ENCODE results near the gene PRKRA. TPM values are rescaled to one million over a fixed set of nuclear protein-coding genes. Genes with fewer than 3 reads are reported as not detected.

The PRKRA gene
- total and polyA plus RNA-seq, 7 experiments from 2014 or later: 40.8 to 113 (median 59.4) TPM

- ATAC-seq: no peak
- no peak for DNase-seq
- H3K4me1 Mint-ChIP-seq: peaks cover 3 to 38% (median 12%) of the 10 kb centered on the region in 7 donors
- Histone ChIP-seq H3K4me3 (ENCODE audit: low read length) (no peak overlapping the region), H3K36me3 (ENCODE audit: control insufficient read depth in 2 of 3, insufficient read depth in 3 of 3, low read length in 3 of 3) (no peaks in the 10 kb centered on the region), H3K27me3 (ENCODE audit: control insufficient read depth in 2 of 2, insufficient read depth in 2 of 2, low read length in 2 of 2) (no peaks in the 10 kb centered on the region), H3K9me3 (ENCODE audit: control insufficient read depth in 2 of 3, low read length in 3 of 3) (no peaks in the 10 kb centered on the region), H3K27ac (ENCODE audit: low read depth, low read length) (no peak overlapping the region), H3K4me1 (ENCODE audit: control insufficient read depth in 2 of 2, insufficient read depth in 2 of 2, low read length in 2 of 2) (no peaks in the 10 kb centered on the region)
- CTCF ChIA-PET: interaction anchor here (1.0 kb wide), 1 partner anchor 10 kb away, joined by 4 read pairs; no protein-coding TSS in a partner anchor
- peaks cover 0 to 1% (median 0%) of the 10 kb centered on the region in 5 donors for H3K36me3 Mint-ChIP-seq
- H3K9me3 Mint-ChIP-seq: no peaks in the 10 kb centered on the region
- intact Hi-C loops (cut with micrococcal nuclease): no loop called here
- peaks cover 0 to 3% (median 0%) of the 10 kb centered on the region in 5 donors for H3K27me3 Mint-ChIP-seq
- POLR2A ChIA-PET: no interaction called here
- no peak overlapping the region for H3K27ac Mint-ChIP-seq
- no peak overlapping the region for H3K4me3 Mint-ChIP-seq
These were observed 41.7 kb downstream of the PRKRA start for GRCh38 chr2:178409261-178409660.

GRCh38 chr2:178404368-178404767 is 46.6 kb downstream of the PRKRA start:
- CTCF ChIA-PET: interaction anchor here (1.5 to 1.9 kb wide), 2 partner anchors 9 to 10 kb away, joined by 7 to 9 read pairs; no protein-coding TSS in a partner anchor
- peak in 1 of 9 donors; percentile 37 for DNase-seq
- ATAC-seq: no peak
- POLR2A ChIA-PET: interaction anchor here (1.0 kb wide), 1 partner anchor 9 kb away, joined by 3 read pairs; no protein-coding TSS in a partner anchor
- Mint-ChIP-seq H3K36me3 (no peaks in the 10 kb centered on the region), H3K27me3 (peaks cover 0 to 7% (median 5%) of the 10 kb centered on the region in 5 donors), H3K4me1 (peaks cover 0 to 26% (median 0%) of the 10 kb centered on the region in 7 donors), H3K4me3 (peak overlapping the region in 1 of 10 donors; percentile 77), H3K9me3 (no peaks in the 10 kb centered on the region), H3K27ac (peak overlapping the region in 1 of 9 donors; percentile 88)
- intact Hi-C loops (cut with micrococcal nuclease): loop anchor here in 1 of 2 donors (1.0 kb wide), 1 partner anchor 10 kb away; no protein-coding TSS in a partner anchor
- H3K4me1 ChIP-seq (ENCODE audit: control insufficient read depth in 2 of 2, insufficient read depth in 2 of 2, low read length in 2 of 2): no peaks in the 10 kb centered on the region
- no peak overlapping the region for H3K27ac ChIP-seq (ENCODE audit: low read depth, low read length)
- H3K27me3 ChIP-seq (ENCODE audit: control insufficient read depth in 2 of 2, insufficient read depth in 2 of 2, low read length in 2 of 2): no peaks in the 10 kb centered on the region
- no peaks in the 10 kb centered on the region for H3K36me3 ChIP-seq (ENCODE audit: control insufficient read depth in 2 of 3, insufficient read depth in 3 of 3, low read length in 3 of 3)
- no peaks in the 10 kb centered on the region for H3K9me3 ChIP-seq (ENCODE audit: control insufficient read depth in 2 of 3, low read length in 3 of 3)
- H3K4me3 ChIP-seq (ENCODE audit: low read length): no peak overlapping the region

- no peak for ATAC-seq
- peak overlapping the region in 1 of 9 donors; percentile 88 for H3K27ac Mint-ChIP-seq
- peaks cover 0 to 26% (median 0%) of the 10 kb centered on the region in 7 donors for H3K4me1 Mint-ChIP-seq
- H3K9me3 Mint-ChIP-seq: no peaks in the 10 kb centered on the region
- peak overlapping the region in 1 of 10 donors; percentile 77 for H3K4me3 Mint-ChIP-seq
- H3K4me3 ChIP-seq (ENCODE audit: low read length): no peak overlapping the region
- no peak overlapping the region for H3K27ac ChIP-seq (ENCODE audit: low read depth, low read length)
- H3K36me3 ChIP-seq (ENCODE audit: control insufficient read depth in 2 of 3, insufficient read depth in 3 of 3, low read length in 3 of 3): no peaks in the 10 kb centered on the region
- no peaks in the 10 kb centered on the region for H3K4me1 ChIP-seq (ENCODE audit: control insufficient read depth in 2 of 2, insufficient read depth in 2 of 2, low read length in 2 of 2)
- H3K9me3 ChIP-seq (ENCODE audit: control insufficient read depth in 2 of 3, low read length in 3 of 3): no peaks in the 10 kb centered on the region
- ChIA-PET POLR2A (no interaction called here), CTCF (interaction anchor here (1.9 kb wide), 1 partner anchor 8 kb away, joined by 7 read pairs; no protein-coding TSS in a partner anchor)
- H3K36me3 Mint-ChIP-seq: no peaks in the 10 kb centered on the region
- no peaks in the 10 kb centered on the region for H3K27me3 ChIP-seq (ENCODE audit: control insufficient read depth in 2 of 2, insufficient read depth in 2 of 2, low read length in 2 of 2)
- intact Hi-C loops (cut with micrococcal nuclease): loop anchor here in 1 of 2 donors (1.0 kb wide), 1 partner anchor 11 kb away; no protein-coding TSS in a partner anchor
- no peak for DNase-seq
- peaks cover 0 to 7% (median 5%) of the 10 kb centered on the region in 5 donors for H3K27me3 Mint-ChIP-seq
These were observed 47.2 kb downstream of the PRKRA start for GRCh38 chr2:178403671-178404306.

- CTCF ChIA-PET: interaction anchor here (1.2 kb wide), 1 partner anchor 11 kb away, joined by 3 read pairs; no protein-coding TSS in a partner anchor
- no peak for ATAC-seq
These were observed 49.0 kb downstream of the PRKRA start for GRCh38 chr2:178401994-178402437.

GRCh38 chr2:178397002-178397605 is 53.9 kb downstream of the PRKRA start:
- Histone ChIP-seq H3K4me3 (ENCODE audit: low read length) (no peak overlapping the region), H3K9me3 (ENCODE audit: control insufficient read depth in 2 of 3, low read length in 3 of 3) (no peaks in the 10 kb centered on the region), H3K36me3 (ENCODE audit: control insufficient read depth in 2 of 3, insufficient read depth in 3 of 3, low read length in 3 of 3) (no peaks in the 10 kb centered on the region), H3K27me3 (ENCODE audit: control insufficient read depth in 2 of 2, insufficient read depth in 2 of 2, low read length in 2 of 2) (no peaks in the 10 kb centered on the region), H3K4me1 (ENCODE audit: control insufficient read depth in 2 of 2, insufficient read depth in 2 of 2, low read length in 2 of 2) (no peaks in the 10 kb centered on the region), H3K27ac (ENCODE audit: low read depth, low read length) (no peak overlapping the region)
- ATAC-seq (peak; percentile 75), DNase-seq (peak in 6 of 9 donors; percentile 5 to 44 (median 30))
- H3K4me3 Mint-ChIP-seq: no peak overlapping the region
- H3K27ac Mint-ChIP-seq: no peak overlapping the region
- H3K36me3 Mint-ChIP-seq: no peaks in the 10 kb centered on the region
- POLR2A ChIA-PET: no interaction called here
- intact Hi-C loops (cut with micrococcal nuclease): loop anchor here (1.0 to 5.0 kb wide), 6 partner anchors 17 to 1355 kb away; partner anchors contain the start of gene RBM45 (in 1 of the 2)
- H3K27me3 Mint-ChIP-seq: peaks cover 0 to 32% (median 5%) of the 10 kb centered on the region in 5 donors
- no peaks in the 10 kb centered on the region for H3K9me3 Mint-ChIP-seq
- peaks cover 0 to 6% (median 0%) of the 10 kb centered on the region in 7 donors for H3K4me1 Mint-ChIP-seq
- CTCF ChIA-PET: interaction anchor here (0.6 to 4.8 kb wide), 2 partner anchors 17 to 103 kb away, joined by 3 to 37 read pairs; no protein-coding TSS in a partner anchor

More at GRCh38 chr2:178401994-178402437, 49.0 kb downstream of the PRKRA start:
- H3K9me3 Mint-ChIP-seq: no peaks in the 10 kb centered on the region
- Histone ChIP-seq H3K4me3 (ENCODE audit: low read length) (no peak overlapping the region), H3K9me3 (ENCODE audit: control insufficient read depth in 2 of 3, low read length in 3 of 3) (no peaks in the 10 kb centered on the region), H3K27me3 (ENCODE audit: control insufficient read depth in 2 of 2, insufficient read depth in 2 of 2, low read length in 2 of 2) (no peaks in the 10 kb centered on the region), H3K27ac (ENCODE audit: low read depth, low read length) (no peak overlapping the region), H3K36me3 (ENCODE audit: control insufficient read depth in 2 of 3, insufficient read depth in 3 of 3, low read length in 3 of 3) (no peaks in the 10 kb centered on the region), H3K4me1 (ENCODE audit: control insufficient read depth in 2 of 2, insufficient read depth in 2 of 2, low read length in 2 of 2) (no peaks in the 10 kb centered on the region)
- DNase-seq: no peak
- H3K4me1 Mint-ChIP-seq: peaks cover 0 to 29% (median 0%) of the 10 kb centered on the region in 7 donors
- H3K36me3 Mint-ChIP-seq: no peaks in the 10 kb centered on the region
- intact Hi-C loops (cut with micrococcal nuclease): no loop called here
- POLR2A ChIA-PET: no interaction called here
- no peak overlapping the region for H3K4me3 Mint-ChIP-seq
- H3K27me3 Mint-ChIP-seq: peaks cover 0 to 7% (median 5%) of the 10 kb centered on the region in 5 donors
- H3K27ac Mint-ChIP-seq: no peak overlapping the region

GRCh38 chr2:178395941-178396570 is 54.9 kb downstream of the PRKRA start:
- no peaks in the 10 kb centered on the region for H3K9me3 ChIP-seq (ENCODE audit: control insufficient read depth in 2 of 3, low read length in 3 of 3)
- H3K4me3 ChIP-seq (ENCODE audit: low read length): no peak overlapping the region
- no peaks in the 10 kb centered on the region for H3K27me3 ChIP-seq (ENCODE audit: control insufficient read depth in 2 of 2, insufficient read depth in 2 of 2, low read length in 2 of 2)
- ATAC-seq (no peak), DNase-seq (no peak)
- Mint-ChIP-seq H3K27ac (no peak overlapping the region), H3K36me3 (no peaks in the 10 kb centered on the region), H3K4me3 (no peak overlapping the region), H3K9me3 (no peaks in the 10 kb centered on the region), H3K27me3 (peaks cover 0 to 26% (median 0%) of the 10 kb centered on the region in 5 donors), H3K4me1 (peaks cover 0 to 6% (median 0%) of the 10 kb centered on the region in 7 donors)
- H3K27ac ChIP-seq (ENCODE audit: low read depth, low read length): no peak overlapping the region
- intact Hi-C loops (cut with micrococcal nuclease): loop anchor here (5.0 kb wide), 3 partner anchors 126 to 1356 kb away; partner anchors contain the start of gene RBM45 (in 1 of the 2)
- ChIA-PET POLR2A (no interaction called here), CTCF (interaction anchor here (0.6 to 4.8 kb wide), 6 partner anchors 9 to 1101 kb away, joined by 3 to 37 read pairs (median 4); no protein-coding TSS in a partner anchor)
- no peaks in the 10 kb centered on the region for H3K36me3 ChIP-seq (ENCODE audit: control insufficient read depth in 2 of 3, insufficient read depth in 3 of 3, low read length in 3 of 3)
- H3K4me1 ChIP-seq (ENCODE audit: control insufficient read depth in 2 of 2, insufficient read depth in 2 of 2, low read length in 2 of 2): no peaks in the 10 kb centered on the region
